HG03571 (cell line): ENCODE results near the gene ENTREP1.

Source experiments
- ATAC-seq: cut with Tn5 transposase; IDR thresholded peaks from one replicate; pipeline ENCODE4 v1.9.1; 2021; ENCODE audit not compliant: unreplicated experiment

Gene ENTREP1

GRCh38 chr9:69319324-69320025, 5.5 kb upstream of the ENTREP1 start:
- no peak for ATAC-seq

- no peak for ATAC-seq
These were observed 2.8 kb upstream of the ENTREP1 start for GRCh38 chr9:69322256-69322655.

- no peak for ATAC-seq
These were observed 1.2 kb upstream of the ENTREP1 start for GRCh38 chr9:69323861-69324260.

- ATAC-seq: no peak
These were observed 596 bp downstream of the ENTREP1 start for GRCh38 chr9:69325409-69326212.

- no peak for ATAC-seq
These were observed 1.2 kb downstream of the ENTREP1 start for GRCh38 chr9:69326261-69326660.

- no peak for ATAC-seq
These were observed 5.6 kb downstream of the ENTREP1 start for GRCh38 chr9:69330580-69330979.

GRCh38 chr9:69331444-69331843, 6.4 kb downstream of the ENTREP1 start:
- ATAC-seq: no peak

GRCh38 chr9:69332067-69332685, 7.2 kb downstream of the ENTREP1 start:
- no peak for ATAC-seq

GRCh38 chr9:69333716-69334115, 8.7 kb downstream of the ENTREP1 start:
- no peak for ATAC-seq

GRCh38 chr9:69334317-69334716, 9.3 kb downstream of the ENTREP1 start:
- no peak for ATAC-seq

- ATAC-seq: no peak
These were observed 14.6 kb downstream of the ENTREP1 start for GRCh38 chr9:69339620-69340019.

- ATAC-seq: no peak
These were observed 15.6 kb downstream of the ENTREP1 start for GRCh38 chr9:69340631-69341030.

GRCh38 chr9:69342769-69343168, 17.8 kb downstream of the ENTREP1 start:
- no peak for ATAC-seq

- no peak for ATAC-seq
These were observed 19.4 kb downstream of the ENTREP1 start for GRCh38 chr9:69344459-69344858.

GRCh38 chr9:69346596-69347390, 21.8 kb downstream of the ENTREP1 start:
- no peak for ATAC-seq

GRCh38 chr9:69347607-69348006, 22.6 kb downstream of the ENTREP1 start:
- ATAC-seq: no peak

- ATAC-seq: no peak
These were observed 26.2 kb downstream of the ENTREP1 start for GRCh38 chr9:69351227-69351626.

GRCh38 chr9:69355232-69355631, 30.2 kb downstream of the ENTREP1 start:
- no peak for ATAC-seq

GRCh38 chr9:69357030-69357775, 32.2 kb downstream of the ENTREP1 start:
- no peak for ATAC-seq

- no peak for ATAC-seq
These were observed 32.8 kb downstream of the ENTREP1 start for GRCh38 chr9:69357821-69358220.
